Measurements from ENCODE around the gene NDEL1.

NDEL1 gene

GRCh38 chr17:8472663-8473062, 37.0 kb downstream of the NDEL1 start:
- H4K20me1 ChIP-seq (ENCODE audit: low read depth, low read length): no peaks in the 10 kb centered on the region
- no peaks in the 10 kb centered on the region for H3K9me2 ChIP-seq (replicated peaks; ENCODE audit: insufficient read depth, low read length)
- no peak overlapping the region for H3K27ac ChIP-seq (ENCODE audit: low read depth, low read length)
- TF ChIP-seq CTCF (IDR thresholded peaks at IDR 0.05; ENCODE audit: insufficient read depth, low read length, poor library complexity, severe bottlenecking) (no peak), EZH2phosphoT487 (conservative IDR thresholded peaks at IDR 0.05; ENCODE audit: low read length) (no peak)
- no peak overlapping the region for H3K4me3 ChIP-seq (ENCODE audit: insufficient read depth, low read length, poor library complexity, severe bottlenecking)
- no peak overlapping the region for H2AFZ ChIP-seq (ENCODE audit: low read depth, low read length, severe bottlenecking)
- H3K27me3 ChIP-seq (ENCODE audit: low read length): no peaks in the 10 kb centered on the region
- H3K79me2 ChIP-seq (ENCODE audit: insufficient read depth, low read length): no peaks in the 10 kb centered on the region
- H3F3A ChIP-seq (ENCODE audit: insufficient read depth): no peaks in the 10 kb centered on the region
- H3K4me2 ChIP-seq (ENCODE audit: low read depth, low read length, poor library complexity, severe bottlenecking): no peak overlapping the region
- no peaks in the 10 kb centered on the region for H3K9me3 ChIP-seq (ENCODE audit: insufficient read depth, low read length)
- H3K9ac ChIP-seq (ENCODE audit: low read length): no peak overlapping the region
- H3K36me3 ChIP-seq (ENCODE audit: low read length): no peaks in the 10 kb centered on the region

DNA sequence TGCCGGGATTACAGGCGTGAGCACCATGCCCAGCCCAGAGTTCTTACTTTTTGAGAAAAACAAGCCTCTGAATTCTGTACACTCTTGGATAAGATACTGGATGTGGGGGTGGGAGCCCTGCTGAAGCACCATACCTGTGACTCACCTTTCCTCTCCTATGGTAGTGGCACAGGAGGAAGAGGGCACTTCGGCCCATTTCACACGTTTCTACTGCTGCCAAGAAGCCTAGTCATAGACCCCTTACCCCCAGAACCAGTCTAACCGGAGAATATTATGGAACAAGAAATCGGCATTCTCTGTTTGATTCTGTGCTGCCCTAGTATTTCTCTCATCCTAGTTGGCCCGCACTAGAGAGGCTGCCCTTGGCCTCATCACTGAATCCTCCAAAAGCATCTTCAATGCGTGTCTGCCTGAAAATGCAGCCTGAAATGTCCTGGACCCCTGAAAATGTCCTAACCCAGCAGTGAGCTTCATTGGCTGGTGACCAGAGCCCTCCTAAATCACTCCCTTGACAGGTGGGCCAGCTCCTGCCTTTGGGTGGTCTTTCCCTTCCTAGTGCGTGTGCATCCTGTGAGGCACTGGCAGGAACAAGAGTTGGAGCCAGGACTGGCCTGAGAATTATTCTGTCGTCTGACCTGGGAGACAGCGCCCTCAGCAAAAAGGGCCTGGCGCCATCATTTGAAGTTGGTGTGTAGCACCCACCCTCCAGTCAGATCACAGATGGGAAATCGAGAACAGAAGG, 37.9 kb downstream of the NDEL1 start:
- Histone ChIP-seq H3K27me3 (ENCODE audit: low read length) (no peaks in the 10 kb centered on the region), H3K79me2 (ENCODE audit: insufficient read depth, low read length) (no peaks in the 10 kb centered on the region), H3K9ac (ENCODE audit: low read length) (no peak overlapping the region), H3F3A (ENCODE audit: insufficient read depth) (no peaks in the 10 kb centered on the region), H3K27ac (ENCODE audit: low read depth, low read length) (no peak overlapping the region), H4K20me1 (ENCODE audit: low read depth, low read length) (no peaks in the 10 kb centered on the region), H3K9me3 (ENCODE audit: insufficient read depth, low read length) (no peaks in the 10 kb centered on the region), H3K4me2 (ENCODE audit: low read depth, low read length, poor library complexity, severe bottlenecking) (no peak overlapping the region), H3K4me3 (ENCODE audit: insufficient read depth, low read length, poor library complexity, severe bottlenecking) (no peak overlapping the region), H2AFZ (ENCODE audit: low read depth, low read length, severe bottlenecking) (no peak overlapping the region), H3K36me3 (ENCODE audit: low read length) (no peaks in the 10 kb centered on the region), H3K9me2 (replicated peaks; ENCODE audit: insufficient read depth, low read length) (no peaks in the 10 kb centered on the region)
- TF ChIP-seq CTCF (IDR thresholded peaks at IDR 0.05; ENCODE audit: insufficient read depth, low read length, poor library complexity, severe bottlenecking): no peak
- TF ChIP-seq EZH2phosphoT487 (conservative IDR thresholded peaks at IDR 0.05; ENCODE audit: low read length): no peak

GRCh38 chr17:8474826-8475225, 39.1 kb downstream of the NDEL1 start:
- Histone ChIP-seq H3K9me2 (replicated peaks; ENCODE audit: insufficient read depth, low read length) (no peaks in the 10 kb centered on the region), H3K36me3 (ENCODE audit: low read length) (no peaks in the 10 kb centered on the region), H2AFZ (ENCODE audit: low read depth, low read length, severe bottlenecking) (no peak overlapping the region), H3K9me3 (ENCODE audit: insufficient read depth, low read length) (no peaks in the 10 kb centered on the region), H3K9ac (ENCODE audit: low read length) (no peak overlapping the region), H3K27ac (ENCODE audit: low read depth, low read length) (no peak overlapping the region), H3K27me3 (ENCODE audit: low read length) (no peaks in the 10 kb centered on the region), H3F3A (ENCODE audit: insufficient read depth) (no peaks in the 10 kb centered on the region), H3K4me3 (ENCODE audit: insufficient read depth, low read length, poor library complexity, severe bottlenecking) (no peak overlapping the region), H4K20me1 (ENCODE audit: low read depth, low read length) (no peaks in the 10 kb centered on the region), H3K4me2 (ENCODE audit: low read depth, low read length, poor library complexity, severe bottlenecking) (no peak overlapping the region), H3K79me2 (ENCODE audit: insufficient read depth, low read length) (no peaks in the 10 kb centered on the region)
- TF ChIP-seq EZH2phosphoT487 (conservative IDR thresholded peaks at IDR 0.05; ENCODE audit: low read length) (no peak), CTCF (IDR thresholded peaks at IDR 0.05; ENCODE audit: insufficient read depth, low read length, poor library complexity, severe bottlenecking) (no peak)

All from SU-DHL-6 (cell line).